Lung (tissue), 12 donors: ENCODE results near the gene CFAP54. TPM values are rescaled to one million over a fixed set of nuclear protein-coding genes. Genes with fewer than 3 reads are reported as not detected.
A peak's percentile ranks its signal among the peaks of the same experiment; 100 is the strongest.
"Not testable (repeated sequence)": the region's sequence is repeated elsewhere in the genome, so short reads cannot be mapped to it uniquely, and the experiment has no call there.

Experiments used
- ATAC-seq: fragments of 200-7000 bp; cut with Tn5 transposase; one replicate; pipeline ENCODE4 v1.9.1; 2020; ENCODE audit warnings: moderate number of reproducible peaks; ENCODE audit not compliant: insufficient read depth, low FRiP score
- DNase-seq, 3 donors: peaks; one replicate each; pipeline ENCODE4 v3.0.0-alpha.2; 2013 to 2017
- H3K27ac ChIP-seq, 2 donors: one replicate each; pipeline ENCODE4 v1.5.1; 2013; ENCODE audit warnings: mild to moderate bottlenecking in 2 of 2, moderate library complexity in 2 of 2, control low read depth in 1 of 2, inconsistent platforms in 1 of 2, low read depth in 1 of 2, low read length in 1 of 2
- H3K27me3 ChIP-seq, 3 donors: one replicate each; pipeline ENCODE4 v1.5.1; 2013; ENCODE audit warnings: low read length in 2 of 3; ENCODE audit not compliant: control insufficient read depth in 3 of 3, insufficient read depth in 3 of 3
- H3K36me3 ChIP-seq, 4 donors: one replicate each; pipeline ENCODE4 v1.5.1; 2013; ENCODE audit warnings: low read length in 4 of 4, mild to moderate bottlenecking in 1 of 4, moderate library complexity in 1 of 4; ENCODE audit not compliant: control insufficient read depth in 4 of 4, insufficient read depth in 4 of 4
- H3K4me1 ChIP-seq, 5 donors: one replicate each; pipeline ENCODE4 v1.5.1; 2013; ENCODE audit warnings: low read length in 5 of 5, mild to moderate bottlenecking in 2 of 5, moderate library complexity in 1 of 5; ENCODE audit not compliant: control insufficient read depth in 5 of 5, insufficient read depth in 5 of 5
- H3K4me3 ChIP-seq: one replicate; pipeline ENCODE4 v1.5.1; 2013; ENCODE audit warnings: mild to moderate bottlenecking, control low read depth, moderate library complexity
- H3K9ac ChIP-seq, 2 donors: one replicate each; pipeline ENCODE4 v1.5.1; 2013; ENCODE audit warnings: low read length in 2 of 2, control low read depth in 1 of 2; ENCODE audit not compliant: insufficient read depth in 1 of 2
- H3K9me3 ChIP-seq, 4 donors: one replicate each; pipeline ENCODE4 v1.5.1; 2013; ENCODE audit warnings: low read length in 3 of 4, mild to moderate bottlenecking in 1 of 4, moderate library complexity in 1 of 4; ENCODE audit not compliant: control insufficient read depth in 4 of 4, insufficient read depth in 3 of 4
- WGBS, 2 donors: extraction: QIAGEN DNeasy Blood & Tissue Kit; methylation state at CpG; one replicate each; pipeline ENCODE4 v1.1.7; 2013; 5-methylcytosine and 5-hydroxymethylcytosine counted together
- polyA plus RNA-seq, 2 donors: library from polyadenylated mRNA; stranded (reverse); fragments of 200-250 nt; gene quantifications; one replicate each; pipeline ENCODE4 v1.2.1, GENCODE V29; 2013
- total RNA-seq, 2 donors: library from RNA; depleted of rRNA in 1 of 2; stranded (reverse); fragments of >200 nt in 1 of 2; gene quantifications; one replicate each; pipeline ENCODE4 v1.2.1, GENCODE V29; 2014 to 2021
- TF ChIP-seq, protein P1 (sequence below): IDR thresholded peaks from 2 replicates; pipeline ENCODE4 v1.5.1; 2012; ENCODE audit warnings: mild to moderate bottlenecking; ENCODE audit errors: control extremely low read depth, extremely low read depth
- donor health status: control.
- donor health status: control.
- donor health status: Bipolar disorder and iron deficiency.
- donor health status: healthy.
- donor health status: DM: yes; HTN: yes; CAD: no.

CFAP54 gene
- total and polyA plus RNA-seq, 4 donors: 0.80 to 35.4 (median 8.2) TPM

DNA sequence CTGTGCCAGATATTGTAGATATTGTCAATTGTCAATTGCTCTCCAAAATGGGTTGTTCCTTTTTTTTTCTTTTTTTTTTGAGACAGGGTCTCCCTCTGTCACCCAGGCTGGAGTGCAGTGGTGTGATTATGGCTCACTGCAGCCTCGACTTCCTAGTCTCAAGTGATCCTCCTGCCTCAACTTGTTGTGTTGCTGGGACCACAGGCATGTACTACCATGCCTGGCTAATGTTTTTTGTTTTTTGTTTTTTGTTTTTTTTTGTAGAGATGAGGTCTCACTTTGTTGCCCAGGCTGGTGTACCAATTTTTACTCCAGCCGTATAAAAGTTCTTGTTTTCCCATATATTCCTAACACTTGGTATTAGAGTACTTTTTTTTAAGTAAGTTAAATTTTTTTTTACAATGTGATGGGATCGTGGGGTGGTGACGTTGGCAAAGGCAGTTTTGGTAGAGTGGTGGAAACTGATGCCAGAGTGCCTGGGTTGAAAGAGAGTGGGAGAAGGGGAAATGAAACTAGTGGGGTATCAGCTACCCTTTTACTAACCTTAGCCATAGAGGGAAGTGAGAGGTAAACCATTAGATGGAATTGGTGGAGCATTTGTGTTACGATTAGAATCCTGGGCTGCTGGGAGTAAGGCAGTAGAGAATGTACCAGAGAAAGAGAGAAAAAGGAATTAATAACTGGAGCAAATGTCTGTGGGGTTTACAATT, 33.0 kb upstream of the CFAP54 start:
- WGBS, 2 donors: 82 to 86% methylated on average over 5 of the region's 5 CpGs
- no peak overlapping the region for H3K4me3 ChIP-seq
- ATAC-seq: no peak

DNA sequence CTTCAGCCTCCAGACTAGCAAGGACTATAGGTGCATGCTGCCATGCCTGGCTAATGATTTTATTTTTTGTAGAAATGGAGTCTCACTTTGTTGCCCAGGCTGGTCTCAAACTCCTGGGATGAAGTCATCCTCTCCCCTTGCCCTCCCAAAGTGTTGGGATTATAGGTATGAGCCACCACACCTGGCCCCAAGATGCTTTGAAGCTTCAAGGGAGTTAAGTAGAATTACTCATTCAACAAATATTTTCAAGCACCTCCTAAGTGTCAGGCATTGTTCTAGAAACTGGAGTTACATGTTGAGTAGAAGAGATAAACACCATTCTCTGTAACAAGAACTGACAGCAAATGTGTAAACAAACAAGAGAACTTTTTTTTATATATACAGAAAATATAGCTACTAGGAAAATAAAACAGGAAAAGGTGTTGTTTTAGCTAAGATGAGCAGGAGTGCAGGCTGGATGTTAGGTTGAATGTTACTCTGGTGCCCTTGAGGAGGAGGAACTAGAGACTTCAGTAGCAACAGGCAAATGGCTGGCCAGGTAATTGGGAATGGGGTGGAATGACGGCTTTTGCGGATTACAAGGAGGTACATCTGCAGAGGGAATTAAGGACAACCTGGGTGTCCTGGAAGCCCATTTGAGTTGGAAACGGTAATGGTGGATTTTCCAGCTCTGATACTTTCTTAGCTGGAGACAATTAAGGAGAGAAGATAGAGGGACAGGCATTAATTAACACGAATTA, 32.0 kb upstream of the CFAP54 start:
- H3K36me3 ChIP-seq: no peaks in the 10 kb centered on the region
- DNase-seq (no peak), ATAC-seq (peak; percentile 55)
- no peaks in the 10 kb centered on the region for H3K27me3 ChIP-seq
- TF ChIP-seq, protein P1, sequence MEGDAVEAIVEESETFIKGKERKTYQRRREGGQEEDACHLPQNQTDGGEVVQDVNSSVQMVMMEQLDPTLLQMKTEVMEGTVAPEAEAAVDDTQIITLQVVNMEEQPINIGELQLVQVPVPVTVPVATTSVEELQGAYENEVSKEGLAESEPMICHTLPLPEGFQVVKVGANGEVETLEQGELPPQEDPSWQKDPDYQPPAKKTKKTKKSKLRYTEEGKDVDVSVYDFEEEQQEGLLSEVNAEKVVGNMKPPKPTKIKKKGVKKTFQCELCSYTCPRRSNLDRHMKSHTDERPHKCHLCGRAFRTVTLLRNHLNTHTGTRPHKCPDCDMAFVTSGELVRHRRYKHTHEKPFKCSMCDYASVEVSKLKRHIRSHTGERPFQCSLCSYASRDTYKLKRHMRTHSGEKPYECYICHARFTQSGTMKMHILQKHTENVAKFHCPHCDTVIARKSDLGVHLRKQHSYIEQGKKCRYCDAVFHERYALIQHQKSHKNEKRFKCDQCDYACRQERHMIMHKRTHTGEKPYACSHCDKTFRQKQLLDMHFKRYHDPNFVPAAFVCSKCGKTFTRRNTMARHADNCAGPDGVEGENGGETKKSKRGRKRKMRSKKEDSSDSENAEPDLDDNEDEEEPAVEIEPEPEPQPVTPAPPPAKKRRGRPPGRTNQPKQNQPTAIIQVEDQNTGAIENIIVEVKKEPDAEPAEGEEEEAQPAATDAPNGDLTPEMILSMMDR: no peak
- peaks cover 0 to 5% (median 0%) of the 10 kb centered on the region in 5 donors for H3K4me1 ChIP-seq
- no peaks in the 10 kb centered on the region for H3K9me3 ChIP-seq
- no peak overlapping the region for H3K4me3 ChIP-seq
- WGBS, 2 donors: 95 to 97% methylated on average over 4 of the region's 4 CpGs
- H3K9ac ChIP-seq: no peak overlapping the region
- peak overlapping the region in 1 of 2 donors; percentile 22 for H3K27ac ChIP-seq

More for the DNA sequence above, 33.0 kb upstream of the CFAP54 start:
- Histone ChIP-seq H3K27ac (no peak overlapping the region), H3K9ac (no peak overlapping the region), H3K9me3 (no peaks in the 10 kb centered on the region), H3K36me3 (no peaks in the 10 kb centered on the region), H3K27me3 (no peaks in the 10 kb centered on the region), H3K4me1 (peaks cover 0 to 5% (median 0%) of the 10 kb centered on the region in 5 donors)
- TF ChIP-seq, protein P1: no peak
- DNase-seq: no peak

DNA sequence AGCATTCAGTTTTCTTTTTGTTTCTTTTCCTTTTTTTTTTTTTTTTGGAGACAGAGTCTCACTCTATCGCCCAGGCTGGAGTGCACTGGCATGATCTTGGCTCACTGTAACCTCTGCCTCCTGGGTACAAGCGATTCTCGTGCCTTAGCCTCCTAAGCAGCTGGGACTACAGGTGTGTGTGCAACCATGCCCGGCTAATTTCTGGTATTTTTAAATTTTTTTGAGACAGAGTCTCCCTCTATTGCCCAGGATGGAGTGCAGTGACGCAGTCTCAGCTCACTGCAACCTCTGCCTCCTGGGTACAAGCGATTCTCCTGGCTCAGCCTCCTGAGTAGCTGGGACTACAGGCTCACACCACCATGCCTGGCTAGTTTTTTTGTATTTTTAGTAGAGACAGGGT, 30.1 kb upstream of the CFAP54 start:
- H3K4me3 ChIP-seq, H3K9me3 ChIP-seq, H3K36me3 ChIP-seq, H3K9ac ChIP-seq, ATAC-seq, H3K27me3 ChIP-seq, H3K4me1 ChIP-seq, H3K27ac ChIP-seq, DNase-seq: not testable (repeated sequence)
- 95 to 97% methylated on average over 6 of the region's 6 CpGs for WGBS, 2 donors

DNA sequence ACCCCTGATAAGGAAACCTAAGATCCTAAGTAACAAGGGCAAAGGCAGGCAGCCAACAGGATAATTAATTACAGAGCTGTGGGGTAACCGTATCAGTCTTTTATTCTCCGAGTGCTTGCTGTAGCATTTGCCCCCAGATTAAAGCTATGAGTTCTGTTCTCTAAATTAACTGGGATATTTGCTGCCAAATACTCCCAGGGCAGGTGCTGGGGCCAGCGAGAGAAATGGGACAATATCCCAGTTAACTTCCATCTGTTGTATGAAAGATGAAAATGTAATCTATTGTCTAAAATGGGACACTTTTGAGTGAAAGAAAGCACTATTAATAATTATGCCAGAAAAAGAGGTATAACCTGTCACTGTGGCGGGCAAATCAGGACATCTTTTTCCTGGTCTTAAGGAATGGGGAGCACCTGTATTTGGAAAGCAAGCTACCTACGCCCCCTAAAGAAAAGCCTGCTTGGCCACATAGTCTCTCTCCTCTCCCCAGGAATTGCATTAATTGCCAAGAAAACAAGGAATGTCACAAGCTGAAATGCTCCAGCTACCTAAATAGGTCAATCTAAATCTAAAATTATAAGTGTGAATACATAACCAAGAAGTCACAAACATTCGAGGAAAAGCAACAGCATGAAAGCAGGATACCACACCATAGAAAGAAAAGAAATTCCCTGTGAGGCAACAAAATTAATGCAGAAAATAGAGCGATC, 26.7 kb upstream of the CFAP54 start:
- H3K27ac ChIP-seq: no peak overlapping the region
- H3K36me3 ChIP-seq: no peaks in the 10 kb centered on the region
- H3K27me3 ChIP-seq: no peaks in the 10 kb centered on the region
- ATAC-seq: no peak
- no peaks in the 10 kb centered on the region for H3K4me1 ChIP-seq
- H3K9ac ChIP-seq: no peak overlapping the region
- DNase-seq: no peak
- no peaks in the 10 kb centered on the region for H3K9me3 ChIP-seq
- TF ChIP-seq, protein P1: no peak
- H3K4me3 ChIP-seq: no peak overlapping the region
- 82 to 89% methylated on average over 7 of the region's 7 CpGs for WGBS, 2 donors
